ENCODE measurements around the gene POMC. TPM values are rescaled to one million over a fixed set of nuclear protein-coding genes. Genes with fewer than 3 reads are reported as not detected.

Gene POMC
- total and polyA plus RNA-seq, 4 donors = 3.2 to 4.2 (median 3.8) TPM

GRCh38 chr2:25119263-25119662 lies 49.1 kb downstream of the POMC start:
- no peak for TF ChIP-seq CTCF (IDR thresholded peaks at IDR 0.05; ENCODE audit: control extremely low read depth, extremely low read depth)
- H3K27me3 ChIP-seq (ENCODE audit: control insufficient read depth in 3 of 3, insufficient read depth in 3 of 3, low read length in 2 of 3) = no peaks in the 10 kb centered on the region
- H3K27ac ChIP-seq (ENCODE audit: low read depth in 1 of 2, low read length in 1 of 2) = no peak overlapping the region
- H3K4me3 ChIP-seq = no peak overlapping the region
- 90 to 96% methylated on average over 11 of the region's 11 CpGs for WGBS, 2 donors
- H3K9ac ChIP-seq (ENCODE audit: insufficient read depth in 1 of 2, low read length in 2 of 2) = no peak overlapping the region
- DNase-seq = no peak
- peaks cover 0 to 8% (median 0%) of the 10 kb centered on the region in 5 donors for H3K4me1 ChIP-seq (ENCODE audit: control insufficient read depth in 5 of 5, insufficient read depth in 5 of 5, low read length in 5 of 5)
- ATAC-seq (ENCODE audit: insufficient read depth, low FRiP score) = no peak
- no peaks in the 10 kb centered on the region for H3K36me3 ChIP-seq (ENCODE audit: control insufficient read depth in 4 of 4, insufficient read depth in 4 of 4, low read length in 4 of 4)
- H3K9me3 ChIP-seq (ENCODE audit: control insufficient read depth in 4 of 4, insufficient read depth in 3 of 4, low read length in 3 of 4) = no peaks in the 10 kb centered on the region

GRCh38 chr2:25116956-25117355 lies 51.4 kb downstream of the POMC start:
- Histone ChIP-seq H3K36me3 (ENCODE audit: control insufficient read depth in 4 of 4, insufficient read depth in 4 of 4, low read length in 4 of 4) (no peaks in the 10 kb centered on the region), H3K27ac (ENCODE audit: low read depth in 1 of 2, low read length in 1 of 2) (no peak overlapping the region), H3K9me3 (ENCODE audit: control insufficient read depth in 4 of 4, insufficient read depth in 3 of 4, low read length in 3 of 4) (no peaks in the 10 kb centered on the region), H3K4me3 (no peak overlapping the region), H3K4me1 (ENCODE audit: control insufficient read depth in 5 of 5, insufficient read depth in 5 of 5, low read length in 5 of 5) (peaks cover 0 to 8% (median 0%) of the 10 kb centered on the region in 5 donors), H3K27me3 (ENCODE audit: control insufficient read depth in 3 of 3, insufficient read depth in 3 of 3, low read length in 2 of 3) (no peaks in the 10 kb centered on the region), H3K9ac (ENCODE audit: insufficient read depth in 1 of 2, low read length in 2 of 2) (no peak overlapping the region)
- ATAC-seq (ENCODE audit: insufficient read depth, low FRiP score) = no peak
- no peak for DNase-seq
- TF ChIP-seq CTCF (IDR thresholded peaks at IDR 0.05; ENCODE audit: control extremely low read depth, extremely low read depth) = no peak
- 96 to 97% methylated on average over 13 of the region's 13 CpGs for WGBS, 2 donors

GRCh38 chr2:25115902-25116301 lies 52.5 kb downstream of the POMC start:
- H3K36me3 ChIP-seq (ENCODE audit: control insufficient read depth in 4 of 4, insufficient read depth in 4 of 4, low read length in 4 of 4) = no peaks in the 10 kb centered on the region
- 73 to 84% methylated on average over 4 of the region's 4 CpGs for whole genome bisulfite sequencing, 2 donors
- TF ChIP-seq CTCF (IDR thresholded peaks at IDR 0.05; ENCODE audit: control extremely low read depth, extremely low read depth) = no peak
- DNase-seq (peak in 2 of 3 donors; percentile 48 to 65), ATAC-seq (ENCODE audit: insufficient read depth, low FRiP score) (peak; percentile 62)
- H3K9me3 ChIP-seq (ENCODE audit: control insufficient read depth in 4 of 4, insufficient read depth in 3 of 4, low read length in 3 of 4) = no peaks in the 10 kb centered on the region
- H3K27ac ChIP-seq (ENCODE audit: low read depth in 1 of 2, low read length in 1 of 2) = no peak overlapping the region
- no peak overlapping the region for H3K4me3 ChIP-seq
- peaks cover 0 to 8% (median 0%) of the 10 kb centered on the region in 5 donors for H3K4me1 ChIP-seq (ENCODE audit: control insufficient read depth in 5 of 5, insufficient read depth in 5 of 5, low read length in 5 of 5)
- no peaks in the 10 kb centered on the region for H3K27me3 ChIP-seq (ENCODE audit: control insufficient read depth in 3 of 3, insufficient read depth in 3 of 3, low read length in 2 of 3)
- H3K9ac ChIP-seq (ENCODE audit: insufficient read depth in 1 of 2, low read length in 2 of 2) = no peak overlapping the region

GRCh38 chr2:25115249-25115883 lies 53.0 kb downstream of the POMC start:
- 92% methylated on average over 9 of the region's 9 CpGs for WGBS, 2 donors
- ATAC-seq (ENCODE audit: insufficient read depth, low FRiP score) = no peak
- H3K4me3 ChIP-seq = no peak overlapping the region
- DNase-seq = no peak
- no peak overlapping the region for H3K9ac ChIP-seq (ENCODE audit: insufficient read depth in 1 of 2, low read length in 2 of 2)
- no peak overlapping the region for H3K27ac ChIP-seq (ENCODE audit: low read depth in 1 of 2, low read length in 1 of 2)
- H3K4me1 ChIP-seq (ENCODE audit: control insufficient read depth in 5 of 5, insufficient read depth in 5 of 5, low read length in 5 of 5) = peaks cover 0 to 8% (median 0%) of the 10 kb centered on the region in 5 donors
- H3K36me3 ChIP-seq (ENCODE audit: control insufficient read depth in 4 of 4, insufficient read depth in 4 of 4, low read length in 4 of 4) = no peaks in the 10 kb centered on the region
- TF ChIP-seq CTCF (IDR thresholded peaks at IDR 0.05; ENCODE audit: control extremely low read depth, extremely low read depth) = no peak
- H3K9me3 ChIP-seq (ENCODE audit: control insufficient read depth in 4 of 4, insufficient read depth in 3 of 4, low read length in 3 of 4) = no peaks in the 10 kb centered on the region
- H3K27me3 ChIP-seq (ENCODE audit: control insufficient read depth in 3 of 3, insufficient read depth in 3 of 3, low read length in 2 of 3) = no peaks in the 10 kb centered on the region

All from lung (tissue), 12 donors.